Neural progenitor cell (in vitro differentiated cells): ENCODE data around the gene TCOF1.

ENCODE experiments used
- EZH2phosphoT487 ChIP-seq: fragments of 200-600 bp; sonication (generic); IDR thresholded peaks from 2 replicates; pipeline ENCODE4 v1.6.1; 2017; ENCODE audit warnings: antibody characterized with exemption
- TF ChIP-seq, protein P1 (sequence below): fragments of 200-600 bp; sonication (generic); IDR thresholded peaks from 2 replicates; pipeline ENCODE4 v1.5.1; 2017; ENCODE audit warnings: antibody characterized with exemption, mild to moderate bottlenecking

GRCh38 chr5:150341989-150342388, 15.5 kb upstream of the TCOF1 start:
- TF ChIP-seq EZH2phosphoT487, result no peak
- TF ChIP-seq, protein P1, sequence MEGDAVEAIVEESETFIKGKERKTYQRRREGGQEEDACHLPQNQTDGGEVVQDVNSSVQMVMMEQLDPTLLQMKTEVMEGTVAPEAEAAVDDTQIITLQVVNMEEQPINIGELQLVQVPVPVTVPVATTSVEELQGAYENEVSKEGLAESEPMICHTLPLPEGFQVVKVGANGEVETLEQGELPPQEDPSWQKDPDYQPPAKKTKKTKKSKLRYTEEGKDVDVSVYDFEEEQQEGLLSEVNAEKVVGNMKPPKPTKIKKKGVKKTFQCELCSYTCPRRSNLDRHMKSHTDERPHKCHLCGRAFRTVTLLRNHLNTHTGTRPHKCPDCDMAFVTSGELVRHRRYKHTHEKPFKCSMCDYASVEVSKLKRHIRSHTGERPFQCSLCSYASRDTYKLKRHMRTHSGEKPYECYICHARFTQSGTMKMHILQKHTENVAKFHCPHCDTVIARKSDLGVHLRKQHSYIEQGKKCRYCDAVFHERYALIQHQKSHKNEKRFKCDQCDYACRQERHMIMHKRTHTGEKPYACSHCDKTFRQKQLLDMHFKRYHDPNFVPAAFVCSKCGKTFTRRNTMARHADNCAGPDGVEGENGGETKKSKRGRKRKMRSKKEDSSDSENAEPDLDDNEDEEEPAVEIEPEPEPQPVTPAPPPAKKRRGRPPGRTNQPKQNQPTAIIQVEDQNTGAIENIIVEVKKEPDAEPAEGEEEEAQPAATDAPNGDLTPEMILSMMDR, result no peak
